OCI-LY7 (cell line): ENCODE data around the gene TWF2. TPM values are rescaled to one million over a fixed set of nuclear protein-coding genes. Genes with fewer than 3 reads are reported as not detected.
A peak's percentile ranks its signal among the peaks of the same experiment; 100 is the strongest.

Source experiments
- BruUV-seq: library from RNA; stranded (reverse); fragments of 400-500 nt; replicated peaks from 2 replicates; lab custom pipeline; 2021; lab: Mats Ljungman, UMichigan
- CTCF ChIA-PET: fragments of 300-600 bp; sonication (Branson Sonifier 250); formaldehyde crosslinking; loops from one replicate; lab custom pipeline; 2022; ENCODE audit warnings: antibody characterized with exemption; ENCODE audit not compliant: unreplicated experiment; lab: Charles Lee
- POLR2A ChIA-PET: fragments of 300-600 bp; sonication (Branson Sonifier 250); formaldehyde crosslinking; loops from one replicate; lab custom pipeline; 2022; ENCODE audit warnings: antibody characterized with exemption; lab: Charles Lee
- DNase-seq: peaks from one replicate; pipeline ENCODE4 v3.0.0-alpha.2; 2015; ENCODE audit warnings: low spot score
- H2AFZ ChIP-seq: fragments of 200-600 bp; sonication (generic), shearing (Covaris generic); 2 replicates; pipeline ENCODE4 v1.6.1; 2014; ENCODE audit warnings: mild to moderate bottlenecking, antibody characterized with exemption, low read length, moderate library complexity
- H3K27ac ChIP-seq: fragments of 200-600 bp; sonication (generic); 2 replicates; pipeline ENCODE4 v1.5.1; 2014; ENCODE audit warnings: mixed run types, low read depth, mild to moderate bottlenecking, moderate library complexity, low read length, inconsistent platforms; ENCODE audit not compliant: poor library complexity, severe bottlenecking
- H3K36me3 ChIP-seq: fragments of 200-600 bp; sonication (generic); 2 replicates; pipeline ENCODE4 v1.6.1; 2014; ENCODE audit warnings: mild to moderate bottlenecking, antibody characterized with exemption, low read length, moderate library complexity, mixed read lengths; ENCODE audit not compliant: insufficient read depth
- H3K4me1 ChIP-seq: fragments of 200-600 bp; sonication (generic); 2 replicates; pipeline ENCODE4 v1.5.1; 2014; ENCODE audit warnings: mild to moderate bottlenecking, low read length; ENCODE audit not compliant: insufficient read depth, poor library complexity, severe bottlenecking
- H3K4me2 ChIP-seq: fragments of 200-600 bp; sonication (generic); 2 replicates; pipeline ENCODE4 v1.6.1; 2014; ENCODE audit warnings: mild to moderate bottlenecking, low read length
- H3K4me3 ChIP-seq: fragments of 200-600 bp; sonication (generic); 2 replicates; pipeline ENCODE4 v1.5.1; 2014; ENCODE audit warnings: mild to moderate bottlenecking, low read depth, low read length; ENCODE audit not compliant: poor library complexity, severe bottlenecking
- H3K79me2 ChIP-seq: fragments of 200-600 bp; sonication (generic); 2 replicates; pipeline ENCODE4 v1.6.1; 2016; ENCODE audit warnings: low read depth, mild to moderate bottlenecking, low read length, moderate library complexity, mixed read lengths; ENCODE audit not compliant: insufficient read depth
- H3K9me2 ChIP-seq: fragments of 200-600 bp; sonication (generic); 2 replicates; pipeline ENCODE4 v1.6.1; 2016; ENCODE audit warnings: mild to moderate bottlenecking, low read length, mixed read lengths; ENCODE audit not compliant: insufficient read depth
- H3K9me3 ChIP-seq: fragments of 200-600 bp; sonication (generic); 2 replicates; pipeline ENCODE4 v1.6.1; 2014; ENCODE audit warnings: mild to moderate bottlenecking, mixed run types, low read length, mixed read lengths
- H4K20me1 ChIP-seq: fragments of 200-600 bp; sonication (generic); 2 replicates; pipeline ENCODE4 v1.6.1; 2014; ENCODE audit warnings: mild to moderate bottlenecking, antibody characterized with exemption, low read length, moderate library complexity, mixed read lengths; ENCODE audit not compliant: insufficient read depth
- CTCF ChIP-seq: fragments of 200-600 bp; sonication (generic); conservative IDR thresholded peaks from 2 replicates; pipeline ENCODE4 v1.5.1; 2014; ENCODE audit warnings: mild to moderate bottlenecking, antibody characterized with exemption, low read length, moderate library complexity, mixed read lengths
- EZH2phosphoT487 ChIP-seq: fragments of 200-600 bp; sonication (generic); IDR thresholded peaks from 2 replicates; pipeline ENCODE4 v1.6.1; 2018; ENCODE audit warnings: low read depth, borderline replicate concordance, mild to moderate bottlenecking, mixed run types, antibody characterized with exemption, low read length, moderate library complexity, mixed read lengths
- intact Hi-C: fragments of 100-400 bp; cut with micrococcal nuclease; formaldehyde crosslinking; loops from one replicate; pipeline ENCODE4 v1.10.0; 2022; ENCODE audit not compliant: unreplicated experiment
- total RNA-seq, 2 experiments: library from RNA; depleted of rRNA in 1 of 2; stranded (reverse); fragments of >200 nt in 1 of 2; shearing (Covaris generic) in 1 of 2; gene quantifications; 2 replicates each; pipeline ENCODE4 v1.2.3, GENCODE V29; 2014 to 2022

TWF2 gene
- total RNA-seq, 2 experiments from 2014 or later = 52.8 to 64.9 TPM

- peak overlapping the region; percentile 90 for H3K4me2 ChIP-seq
- no peak overlapping the region for H3K4me3 ChIP-seq
Observed at GRCh38 chr3:52227117-52227516, 11.8 kb downstream of the TWF2 start.

GRCh38 chr3:52226229-52226817 lies 12.6 kb downstream of the TWF2 start:
- POLR2A ChIA-PET = interaction anchor here (0.8 to 2.5 kb wide), 14 partner anchors 11 to 170 kb away, joined by 3 to 27 read pairs (median 4); partner anchors contain the start of genes DUSP7, GLYCTK, TWF2 and WDR82
- CTCF ChIA-PET = interaction anchor here (1.2 kb wide), 2 partner anchors 11 to 13 kb away, joined by 4 to 8 read pairs; partner anchors contain the start of gene TWF2
- H3K9me2 ChIP-seq = no peaks in the 10 kb centered on the region
- H3K27ac ChIP-seq = peak overlapping the region; percentile 91
- peaks cover 57% of the 10 kb centered on the region for H3K36me3 ChIP-seq
- no TSS peak for BruUV-seq
- H3K4me1 ChIP-seq = peaks cover 37% of the 10 kb centered on the region
- peak overlapping the region; percentile 90 for H3K4me2 ChIP-seq
- no peaks in the 10 kb centered on the region for H4K20me1 ChIP-seq
- TF ChIP-seq EZH2phosphoT487 (no peak), CTCF (peak; percentile 44)
- H3K79me2 ChIP-seq = peaks cover 22% of the 10 kb centered on the region; the same call in 1 of the 2 replicates
- intact Hi-C loops = loop anchor here (1.0 to 5.0 kb wide), 3 partner anchors 13 to 221 kb away; partner anchors contain the start of genes POC1A, SEMA3G and TWF2
- no peak overlapping the region for H2AFZ ChIP-seq
- peak overlapping the region; percentile 73 for H3K4me3 ChIP-seq
- DNase-seq = peak; percentile 63
- H3K9me3 ChIP-seq = no peaks in the 10 kb centered on the region

More at GRCh38 chr3:52227117-52227516, 11.8 kb downstream of the TWF2 start:
- CTCF ChIA-PET = no interaction called here
- Histone ChIP-seq H3K9me2 (no peaks in the 10 kb centered on the region), H4K20me1 (no peaks in the 10 kb centered on the region), H3K9me3 (no peaks in the 10 kb centered on the region), H2AFZ (no peak overlapping the region), H3K36me3 (peaks cover 54% of the 10 kb centered on the region), H3K4me1 (peaks cover 39% of the 10 kb centered on the region), H3K27ac (peak overlapping the region; percentile 91), H3K79me2 (peaks cover 22% of the 10 kb centered on the region; the same call in 1 of the 2 replicates)
- intact Hi-C loops = loop anchor here (5.0 kb wide), 2 partner anchors 75 to 220 kb away; partner anchors contain the start of genes POC1A and SEMA3G
- BruUV-seq = no TSS peak
- TF ChIP-seq EZH2phosphoT487 = no peak
- peak; percentile 45 for TF ChIP-seq CTCF
- POLR2A ChIA-PET = interaction anchor here (0.7 to 1.0 kb wide), 2 partner anchors 15 to 111 kb away, joined by 3 read pairs; no protein-coding TSS in a partner anchor
- no peak for DNase-seq
